Measurements from ENCODE around the gene SRRD. TPM values are rescaled to one million over a fixed set of nuclear protein-coding genes. Genes with fewer than 3 reads are reported as not detected.

The SRRD gene
- total and polyA plus RNA-seq, 9 donors = 7.3 to 25.2 (median 18.4) TPM

DNA sequence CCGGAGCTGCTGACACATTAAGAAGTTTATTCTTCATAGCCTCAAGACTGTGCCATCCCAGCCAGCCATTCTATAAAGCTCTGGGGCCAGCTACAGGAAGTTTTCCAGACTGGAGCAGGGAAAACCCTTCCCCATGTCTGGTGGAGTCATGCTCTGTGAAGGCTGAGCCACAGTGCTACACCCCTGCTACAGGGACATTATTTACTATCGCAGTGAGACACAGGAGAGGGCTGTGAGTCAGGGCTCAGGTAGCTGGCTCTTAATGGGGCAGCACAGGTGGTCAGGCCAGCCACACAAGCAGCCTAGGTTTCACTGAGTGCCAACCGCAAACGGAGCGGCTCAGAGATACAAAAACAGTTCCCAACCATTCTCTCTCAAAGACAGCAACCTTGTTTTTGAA lies 12.2 kb upstream of the SRRD start:
- H3K27ac ChIP-seq = no peak overlapping the region
- no peak for DNase-seq

DNA sequence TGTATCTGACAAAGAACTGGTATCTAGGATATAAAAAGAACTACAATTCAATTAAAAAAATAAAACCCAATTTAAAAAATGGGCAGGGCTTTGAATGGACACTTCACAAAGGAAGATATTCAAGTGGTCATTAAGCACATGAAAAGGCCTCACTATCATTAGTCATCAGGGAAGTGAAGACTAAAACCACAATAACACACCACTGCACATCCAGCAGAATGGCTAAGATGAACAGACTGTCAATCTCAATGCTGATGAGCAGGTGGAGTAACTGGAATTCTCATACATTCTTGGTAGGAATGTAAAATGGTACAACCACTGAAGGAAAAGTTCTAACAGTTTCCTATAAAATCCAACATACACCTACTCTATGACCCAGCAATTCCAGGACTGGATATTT lies 9.0 kb upstream of the SRRD start:
- H3K9me3 ChIP-seq = no peaks in the 10 kb centered on the region

More for the DNA sequence above, 12.2 kb upstream of the SRRD start:
- H3K9me3 ChIP-seq = no peaks in the 10 kb centered on the region
- H3K4me3 ChIP-seq = no peak overlapping the region
- no peaks in the 10 kb centered on the region for H3K4me1 ChIP-seq (ENCODE audit: insufficient read depth)
- 86 to 91% (median 88%) methylated on average over 5 of the region's 5 CpGs for WGBS, 3 donors
- no peaks in the 10 kb centered on the region for H3K27me3 ChIP-seq
- intact Hi-C loops (cut with DNase I) = no loop called here
- no peaks in the 10 kb centered on the region for H3K36me3 ChIP-seq
- TF ChIP-seq EP300 (IDR thresholded peaks at IDR 0.05) (no peak), POLR2A (IDR thresholded peaks at IDR 0.05) (no peak)
- TF ChIP-seq, protein P1, sequence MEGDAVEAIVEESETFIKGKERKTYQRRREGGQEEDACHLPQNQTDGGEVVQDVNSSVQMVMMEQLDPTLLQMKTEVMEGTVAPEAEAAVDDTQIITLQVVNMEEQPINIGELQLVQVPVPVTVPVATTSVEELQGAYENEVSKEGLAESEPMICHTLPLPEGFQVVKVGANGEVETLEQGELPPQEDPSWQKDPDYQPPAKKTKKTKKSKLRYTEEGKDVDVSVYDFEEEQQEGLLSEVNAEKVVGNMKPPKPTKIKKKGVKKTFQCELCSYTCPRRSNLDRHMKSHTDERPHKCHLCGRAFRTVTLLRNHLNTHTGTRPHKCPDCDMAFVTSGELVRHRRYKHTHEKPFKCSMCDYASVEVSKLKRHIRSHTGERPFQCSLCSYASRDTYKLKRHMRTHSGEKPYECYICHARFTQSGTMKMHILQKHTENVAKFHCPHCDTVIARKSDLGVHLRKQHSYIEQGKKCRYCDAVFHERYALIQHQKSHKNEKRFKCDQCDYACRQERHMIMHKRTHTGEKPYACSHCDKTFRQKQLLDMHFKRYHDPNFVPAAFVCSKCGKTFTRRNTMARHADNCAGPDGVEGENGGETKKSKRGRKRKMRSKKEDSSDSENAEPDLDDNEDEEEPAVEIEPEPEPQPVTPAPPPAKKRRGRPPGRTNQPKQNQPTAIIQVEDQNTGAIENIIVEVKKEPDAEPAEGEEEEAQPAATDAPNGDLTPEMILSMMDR (IDR thresholded peaks at IDR 0.05) = no peak

DNA sequence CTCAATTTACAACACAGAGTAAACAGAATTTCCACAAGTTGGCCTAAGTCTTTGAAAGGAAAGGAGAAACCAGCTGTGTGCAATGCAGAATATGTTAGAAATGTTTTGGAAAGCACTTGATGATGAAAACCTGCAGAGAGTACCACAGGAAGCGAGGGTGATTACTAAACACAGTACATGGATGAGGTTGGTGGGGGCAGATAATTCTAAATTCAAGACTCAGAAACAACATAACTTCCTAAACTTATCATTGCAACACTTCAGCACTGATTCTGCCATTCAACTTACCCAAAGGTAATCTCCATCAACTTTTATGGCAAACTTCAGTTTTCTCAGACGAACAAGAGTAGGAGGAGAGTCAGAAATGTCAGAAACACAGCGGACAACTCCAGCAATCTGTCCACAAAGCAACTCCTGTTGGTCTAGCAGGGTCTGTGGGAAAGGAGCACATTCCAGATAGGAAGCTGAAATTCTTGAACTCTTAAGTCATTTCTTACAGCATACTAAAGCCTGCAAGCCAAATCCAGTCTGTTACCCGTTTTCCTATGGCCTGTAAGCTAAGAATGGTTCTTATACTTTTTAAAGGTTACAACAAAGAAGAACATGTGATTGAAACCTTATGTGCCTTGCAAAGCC lies 6.9 kb upstream of the SRRD start:
- Histone ChIP-seq H3K4me3 (no peak overlapping the region), H3K4me1 (ENCODE audit: insufficient read depth) (peaks cover 10% of the 10 kb centered on the region), H3K27ac (no peak overlapping the region), H3K27me3 (no peaks in the 10 kb centered on the region), H3K36me3 (no peaks in the 10 kb centered on the region), H3K9me3 (no peaks in the 10 kb centered on the region)
- TF ChIP-seq POLR2A (IDR thresholded peaks at IDR 0.05) = no peak
- no peak for TF ChIP-seq EP300 (IDR thresholded peaks at IDR 0.05)
- TF ChIP-seq, protein P1 (IDR thresholded peaks at IDR 0.05) = no peak
- DNase-seq = no peak
- intact Hi-C loops (cut with DNase I) = no loop called here
- 79 to 93% (median 89%) methylated on average over 4 of the region's 4 CpGs for WGBS, 3 donors

More for the DNA sequence above, 9.0 kb upstream of the SRRD start:
- no peak for DNase-seq
- Histone ChIP-seq H3K36me3 (no peaks in the 10 kb centered on the region), H3K27me3 (no peaks in the 10 kb centered on the region), H3K4me1 (ENCODE audit: insufficient read depth) (no peaks in the 10 kb centered on the region), H3K4me3 (no peak overlapping the region), H3K27ac (no peak overlapping the region)
- TF ChIP-seq, protein P1 (IDR thresholded peaks at IDR 0.05) = no peak
- TF ChIP-seq EP300 (IDR thresholded peaks at IDR 0.05) (no peak), POLR2A (IDR thresholded peaks at IDR 0.05) (no peak)
- intact Hi-C loops (cut with DNase I) = no loop called here

DNA sequence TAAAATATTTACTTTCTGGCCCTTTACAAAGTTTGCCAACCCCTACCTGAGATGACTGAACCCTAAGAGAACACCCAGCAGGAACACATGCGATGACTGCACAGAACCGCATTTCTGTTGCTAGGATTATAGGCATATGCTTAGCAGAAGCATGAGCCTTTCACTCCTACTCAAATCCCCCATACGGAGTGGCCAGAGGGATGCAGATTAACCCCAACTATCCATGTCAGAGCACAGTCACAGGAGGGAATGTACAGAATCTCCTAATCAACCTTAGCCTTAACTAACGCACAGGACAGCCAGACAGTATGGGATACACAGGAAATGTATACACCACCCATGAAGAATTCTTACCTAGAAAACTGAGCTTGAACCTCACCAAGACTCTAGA lies 6.3 kb upstream of the SRRD start:
- TF ChIP-seq, protein P1 (IDR thresholded peaks at IDR 0.05) = no peak
- TF ChIP-seq EP300 (IDR thresholded peaks at IDR 0.05) (no peak), POLR2A (IDR thresholded peaks at IDR 0.05) (no peak)
- no peak for DNase-seq
- intact Hi-C loops (cut with DNase I) = no loop called here
- H3K4me3 ChIP-seq = no peak overlapping the region
- WGBS, 3 donors = 34 to 40% (median 35%) methylated on average over 4 of the region's 4 CpGs
- no peak overlapping the region for H3K27ac ChIP-seq
- no peaks in the 10 kb centered on the region for H3K27me3 ChIP-seq
- H3K4me1 ChIP-seq (ENCODE audit: insufficient read depth) = peaks cover 10% of the 10 kb centered on the region
- no peaks in the 10 kb centered on the region for H3K9me3 ChIP-seq
- no peaks in the 10 kb centered on the region for H3K36me3 ChIP-seq
